WERI-Rb-1 (cell line): ENCODE data around the gene ALDOA.

Experiments used
- DNase-seq: peaks from one replicate; pipeline ENCODE4 v3.0.0-alpha.2; 2020
- H3K27ac ChIP-seq: fragments of 250-450 bp; sonication (Bioruptor Pico); 2 replicates; pipeline ENCODE4 v1.5.1; 2020; ENCODE audit warnings: mild to moderate bottlenecking, moderate library complexity
- H3K27me3 ChIP-seq: fragments of 250-450 bp; sonication (Bioruptor Pico); 2 replicates; pipeline ENCODE4 v1.5.1; 2021; ENCODE audit warnings: mild to moderate bottlenecking, low read depth, moderate library complexity; ENCODE audit not compliant: insufficient read depth, severe bottlenecking
- H3K36me3 ChIP-seq: fragments of 250-450 bp; sonication (Bioruptor Pico); 2 replicates; pipeline ENCODE4 v1.5.1; 2020; ENCODE audit warnings: mild to moderate bottlenecking, moderate library complexity
- H3K4me3 ChIP-seq: 2 replicates; pipeline ENCODE4 v1.5.1; 2011; ENCODE audit warnings: low read depth, mild to moderate bottlenecking, control low read depth, low read length
- H3K9me3 ChIP-seq: fragments of 250-450 bp; sonication (Bioruptor Pico); 2 replicates; pipeline ENCODE4 v1.5.1; 2021; ENCODE audit warnings: mild to moderate bottlenecking, moderate library complexity; ENCODE audit not compliant: severe bottlenecking
- TF ChIP-seq, protein P1 (sequence below): IDR thresholded peaks from 2 replicates; pipeline ENCODE4 v1.5.1; 2011; ENCODE audit warnings: low read depth, mild to moderate bottlenecking, control low read depth, inconsistent platforms, low read length

The ALDOA gene

DNA sequence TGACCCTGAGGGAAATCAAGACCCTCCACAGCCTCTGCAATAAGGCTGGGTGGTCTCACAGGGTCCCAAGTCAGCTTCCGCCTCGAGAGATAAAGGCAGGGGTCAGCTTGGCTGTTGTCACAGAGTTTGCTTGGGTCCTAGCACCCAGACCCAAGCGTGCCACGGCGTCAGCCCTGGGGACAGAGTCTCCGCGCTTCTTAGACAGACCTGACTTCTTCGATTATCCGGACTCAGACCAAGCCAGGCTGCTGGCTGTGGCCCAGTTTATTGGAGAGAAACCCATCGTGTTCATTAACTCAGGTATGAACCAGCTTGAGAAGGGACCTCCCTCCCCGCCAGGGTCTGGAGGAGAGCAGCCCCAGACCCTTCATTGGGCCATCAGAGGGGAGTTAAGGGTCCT, 42.0 kb upstream of the ALDOA start:
- no peak for DNase-seq
- Histone ChIP-seq H3K36me3 (peaks cover 43% of the 10 kb centered on the region), H3K27me3 (no peaks in the 10 kb centered on the region), H3K27ac (peak overlapping the region; percentile 28), H3K9me3 (no peaks in the 10 kb centered on the region), H3K4me3 (no peak overlapping the region)
- TF ChIP-seq, protein P1, sequence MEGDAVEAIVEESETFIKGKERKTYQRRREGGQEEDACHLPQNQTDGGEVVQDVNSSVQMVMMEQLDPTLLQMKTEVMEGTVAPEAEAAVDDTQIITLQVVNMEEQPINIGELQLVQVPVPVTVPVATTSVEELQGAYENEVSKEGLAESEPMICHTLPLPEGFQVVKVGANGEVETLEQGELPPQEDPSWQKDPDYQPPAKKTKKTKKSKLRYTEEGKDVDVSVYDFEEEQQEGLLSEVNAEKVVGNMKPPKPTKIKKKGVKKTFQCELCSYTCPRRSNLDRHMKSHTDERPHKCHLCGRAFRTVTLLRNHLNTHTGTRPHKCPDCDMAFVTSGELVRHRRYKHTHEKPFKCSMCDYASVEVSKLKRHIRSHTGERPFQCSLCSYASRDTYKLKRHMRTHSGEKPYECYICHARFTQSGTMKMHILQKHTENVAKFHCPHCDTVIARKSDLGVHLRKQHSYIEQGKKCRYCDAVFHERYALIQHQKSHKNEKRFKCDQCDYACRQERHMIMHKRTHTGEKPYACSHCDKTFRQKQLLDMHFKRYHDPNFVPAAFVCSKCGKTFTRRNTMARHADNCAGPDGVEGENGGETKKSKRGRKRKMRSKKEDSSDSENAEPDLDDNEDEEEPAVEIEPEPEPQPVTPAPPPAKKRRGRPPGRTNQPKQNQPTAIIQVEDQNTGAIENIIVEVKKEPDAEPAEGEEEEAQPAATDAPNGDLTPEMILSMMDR = no peak

DNA sequence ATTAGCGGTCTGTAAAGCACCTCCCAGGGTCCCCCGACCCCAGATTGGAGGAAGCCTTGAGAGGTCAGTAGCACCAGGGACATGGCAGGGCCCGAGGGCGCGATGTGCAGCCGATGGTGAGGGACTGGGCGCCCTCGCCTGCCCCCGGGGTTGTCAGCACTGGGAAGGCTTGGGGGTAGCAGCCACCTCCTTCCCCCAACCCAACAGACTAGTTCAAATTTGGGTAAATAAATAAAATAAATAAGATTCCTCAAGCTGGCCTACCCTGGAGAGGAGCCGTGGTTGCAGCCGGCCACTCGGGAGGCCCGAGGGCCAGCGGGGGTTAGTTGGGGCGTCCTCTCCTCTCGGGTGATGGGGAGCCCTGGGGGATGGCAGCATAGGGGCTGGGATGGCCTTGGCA, 41.1 kb upstream of the ALDOA start:
- Histone ChIP-seq H3K9me3 (no peaks in the 10 kb centered on the region), H3K36me3 (peaks cover 51% of the 10 kb centered on the region), H3K27me3 (no peaks in the 10 kb centered on the region), H3K4me3 (no peak overlapping the region), H3K27ac (no peak overlapping the region)
- TF ChIP-seq, protein P1 = no peak
- DNase-seq = no peak

DNA sequence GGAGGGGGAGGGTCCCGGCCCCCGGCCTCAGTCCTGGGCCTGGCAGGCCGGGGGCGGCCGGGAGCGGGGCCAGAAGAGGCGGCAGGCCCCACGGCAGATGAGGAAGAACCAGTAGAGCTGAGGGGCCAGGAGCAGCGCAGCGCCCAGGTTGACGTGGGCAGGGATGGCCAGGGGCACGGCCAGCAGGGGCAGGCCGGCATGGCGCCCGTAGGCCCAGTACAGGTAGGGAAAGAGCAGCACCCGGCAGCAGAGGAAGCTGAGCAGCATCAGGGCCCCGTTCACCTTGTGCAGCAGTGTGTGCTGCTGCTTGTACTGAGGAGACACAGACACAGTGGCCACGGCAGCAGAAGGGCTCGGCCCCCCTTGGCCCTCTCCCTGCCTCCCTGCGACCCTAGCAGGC, 40.4 kb upstream of the ALDOA start:
- Histone ChIP-seq H3K36me3 (peaks cover 52% of the 10 kb centered on the region), H3K4me3 (no peak overlapping the region), H3K27ac (no peak overlapping the region), H3K27me3 (no peaks in the 10 kb centered on the region), H3K9me3 (no peaks in the 10 kb centered on the region)
- TF ChIP-seq, protein P1 = no peak
- no peak for DNase-seq

DNA sequence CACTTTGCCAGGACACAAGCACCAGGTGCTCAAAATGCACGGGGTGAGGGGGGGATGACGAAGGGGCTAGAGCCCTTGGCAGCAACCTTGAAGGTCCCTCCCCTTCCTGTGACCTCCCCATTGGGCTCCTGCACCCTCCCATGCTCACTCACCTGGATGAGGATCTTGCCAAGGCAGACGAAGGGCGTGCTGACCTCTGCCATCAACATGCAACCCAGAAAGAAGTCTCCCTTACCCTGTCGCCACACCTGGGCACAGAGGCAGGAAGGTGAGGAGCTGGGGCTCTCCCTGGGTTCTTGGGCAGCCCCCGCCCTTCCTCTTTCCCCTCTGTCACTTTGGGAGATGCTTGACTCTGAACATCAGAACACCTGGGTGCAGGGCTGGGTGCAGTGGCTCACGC, 40.0 kb upstream of the ALDOA start:
- Histone ChIP-seq H3K9me3 (no peaks in the 10 kb centered on the region), H3K27ac (no peak overlapping the region), H3K27me3 (no peaks in the 10 kb centered on the region), H3K4me3 (no peak overlapping the region), H3K36me3 (peaks cover 52% of the 10 kb centered on the region)
- DNase-seq = no peak
- TF ChIP-seq, protein P1 = no peak

DNA sequence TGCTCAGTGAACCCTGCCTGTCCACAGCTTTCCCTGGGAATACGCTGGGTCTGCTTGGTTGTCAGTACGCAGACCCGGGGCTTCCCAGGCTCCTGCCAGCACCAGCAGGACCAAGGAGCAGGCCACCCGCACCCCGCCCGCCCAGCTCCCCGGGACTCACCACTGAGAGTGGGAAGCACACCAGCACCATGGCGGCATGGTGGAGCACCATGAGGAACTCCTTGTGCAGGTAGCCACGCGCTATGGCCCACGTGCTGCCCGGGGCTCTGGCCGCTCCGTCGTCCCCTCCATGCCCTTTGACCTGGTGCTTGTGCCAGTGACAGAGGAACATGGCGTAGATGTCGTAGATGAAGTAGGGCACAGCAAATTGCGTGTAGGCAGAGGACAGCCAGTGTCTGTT, 39.1 kb upstream of the ALDOA start:
- no peaks in the 10 kb centered on the region for H3K27me3 ChIP-seq
- H3K4me3 ChIP-seq = no peak overlapping the region
- TF ChIP-seq, protein P1 = no peak
- H3K9me3 ChIP-seq = no peaks in the 10 kb centered on the region
- H3K36me3 ChIP-seq = peaks cover 52% of the 10 kb centered on the region
- H3K27ac ChIP-seq = no peak overlapping the region
- DNase-seq = no peak

DNA sequence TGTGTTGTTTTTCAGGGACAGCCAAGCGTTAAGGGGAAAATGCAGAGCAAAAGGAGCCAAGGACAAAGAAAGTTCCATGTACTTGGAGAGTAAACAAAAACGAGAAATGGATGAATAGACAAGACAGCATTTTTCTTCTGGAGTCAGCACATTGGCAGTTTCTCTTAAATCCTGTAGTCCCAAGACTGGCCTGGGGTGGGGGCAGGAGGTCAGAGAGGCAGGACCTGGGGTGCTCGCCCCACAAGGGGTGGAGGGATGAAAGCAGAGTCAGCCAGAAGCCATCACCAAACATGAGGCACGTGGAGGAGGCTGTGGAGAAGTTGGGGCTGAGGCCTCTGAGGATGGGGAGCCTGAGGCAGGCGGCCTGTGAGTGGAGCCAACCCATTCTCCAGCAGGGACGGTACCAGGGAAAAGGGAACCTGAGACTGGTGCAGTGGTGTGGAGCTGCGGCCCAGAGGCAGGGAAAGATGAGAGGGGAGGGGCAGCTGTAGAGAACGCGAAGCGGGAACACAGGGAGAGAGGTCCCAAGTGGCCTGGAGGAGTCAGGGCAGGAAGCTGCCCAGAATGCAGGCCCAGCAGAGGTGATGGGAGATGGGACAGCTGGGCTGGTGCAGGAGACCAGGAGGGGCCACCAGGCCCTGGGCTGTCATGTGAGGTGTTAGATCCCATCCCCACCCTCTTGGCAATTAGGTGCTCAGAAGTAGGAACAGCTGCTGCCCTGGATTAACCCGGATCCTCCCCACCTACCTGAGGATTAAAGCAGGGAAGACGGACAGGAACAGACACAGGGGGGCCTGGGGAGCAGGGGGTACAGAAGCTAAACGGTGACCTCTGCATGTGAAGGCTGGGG, 37.7 kb upstream of the ALDOA start:
- Histone ChIP-seq H3K27me3 (no peaks in the 10 kb centered on the region), H3K27ac (peak overlapping the region; percentile 93), H3K9me3 (no peaks in the 10 kb centered on the region), H3K4me3 (peak overlapping the region; percentile 30), H3K36me3 (peaks cover 52% of the 10 kb centered on the region)
- TF ChIP-seq, protein P1 = peak; percentile 32; the same call in 1 of the 2 replicates
- peak; percentile 99 for DNase-seq
